ENCODE results near the gene SPATA4. TPM values are rescaled to one million over a fixed set of nuclear protein-coding genes. Genes with fewer than 3 reads are reported as not detected.

The SPATA4 gene
- total RNA-seq, 2 experiments from 2014 or later = not detected

DNA sequence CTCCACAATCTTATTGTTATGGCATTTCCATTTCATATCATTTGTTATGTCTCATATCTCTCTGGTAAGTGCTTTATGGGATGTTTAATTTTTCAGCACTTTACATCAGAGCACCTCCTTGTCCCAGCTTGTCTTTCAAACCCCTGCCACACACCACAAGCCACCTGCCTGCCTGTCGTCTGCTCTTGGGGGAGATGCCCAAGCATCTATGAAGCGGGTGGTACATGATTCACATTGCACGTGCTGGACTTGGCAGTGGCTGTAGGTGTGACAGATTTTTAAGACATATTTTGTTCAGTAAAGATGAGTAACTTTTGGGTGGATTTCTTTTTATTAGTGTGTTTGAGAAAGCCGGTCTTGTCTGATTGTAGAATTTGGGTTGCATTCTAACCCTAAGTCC is 14.2 kb upstream of the SPATA4 start:
- ATAC-seq (no peak), DNase-seq (no peak)
- H3K27me3 Mint-ChIP-seq = peaks cover 40% of the 10 kb centered on the region
- POLR2A ChIA-PET = interaction anchor here (0.6 kb wide), 1 partner anchor 30 kb away, joined by 4 read pairs; no protein-coding TSS in a partner anchor
- intact Hi-C loops (cut with micrococcal nuclease) = no loop called here
- CTCF ChIA-PET = no interaction called here
- no peaks in the 10 kb centered on the region for H3K4me1 Mint-ChIP-seq (ENCODE audit: low read depth)
- H3K27ac Mint-ChIP-seq = no peak overlapping the region
- H3K36me3 Mint-ChIP-seq (ENCODE audit: low read depth) = no peaks in the 10 kb centered on the region
- H3K4me3 Mint-ChIP-seq = no peak overlapping the region
- H3K9me3 Mint-ChIP-seq = no peaks in the 10 kb centered on the region
- no peak for TF ChIP-seq CTCF (IDR thresholded peaks at IDR 0.05)

- Mint-ChIP-seq H3K9me3 (no peaks in the 10 kb centered on the region), H3K36me3 (ENCODE audit: low read depth) (no peaks in the 10 kb centered on the region), H3K27me3 (peaks cover 42% of the 10 kb centered on the region), H3K27ac (no peak overlapping the region), H3K4me3 (no peak overlapping the region), H3K4me1 (ENCODE audit: low read depth) (no peaks in the 10 kb centered on the region)
- POLR2A ChIA-PET = no interaction called here
- no peak for DNase-seq
- no peak for ATAC-seq
- CTCF ChIA-PET = interaction anchor here (0.8 to 1.2 kb wide), 2 partner anchors 57 to 134 kb away, joined by 3 read pairs; no protein-coding TSS in a partner anchor
- no peak for TF ChIP-seq CTCF (IDR thresholded peaks at IDR 0.05)
- intact Hi-C loops (cut with micrococcal nuclease) = no loop called here
Measured at GRCh38 chr4:176207839-176208238, 12.5 kb upstream of the SPATA4 start.

GRCh38 chr4:176205299-176205698 is 9.9 kb upstream of the SPATA4 start:
- intact Hi-C loops (cut with micrococcal nuclease) = no loop called here
- ATAC-seq (no peak), DNase-seq (no peak)
- ChIA-PET POLR2A (no interaction called here), CTCF (no interaction called here)
- peaks cover 28% of the 10 kb centered on the region for H3K27me3 Mint-ChIP-seq
- no peaks in the 10 kb centered on the region for H3K36me3 Mint-ChIP-seq (ENCODE audit: low read depth)
- no peak overlapping the region for H3K4me3 Mint-ChIP-seq
- H3K4me1 Mint-ChIP-seq (ENCODE audit: low read depth) = no peaks in the 10 kb centered on the region
- H3K27ac Mint-ChIP-seq = no peak overlapping the region
- no peaks in the 10 kb centered on the region for H3K9me3 Mint-ChIP-seq
- no peak for TF ChIP-seq CTCF (IDR thresholded peaks at IDR 0.05)

DNA sequence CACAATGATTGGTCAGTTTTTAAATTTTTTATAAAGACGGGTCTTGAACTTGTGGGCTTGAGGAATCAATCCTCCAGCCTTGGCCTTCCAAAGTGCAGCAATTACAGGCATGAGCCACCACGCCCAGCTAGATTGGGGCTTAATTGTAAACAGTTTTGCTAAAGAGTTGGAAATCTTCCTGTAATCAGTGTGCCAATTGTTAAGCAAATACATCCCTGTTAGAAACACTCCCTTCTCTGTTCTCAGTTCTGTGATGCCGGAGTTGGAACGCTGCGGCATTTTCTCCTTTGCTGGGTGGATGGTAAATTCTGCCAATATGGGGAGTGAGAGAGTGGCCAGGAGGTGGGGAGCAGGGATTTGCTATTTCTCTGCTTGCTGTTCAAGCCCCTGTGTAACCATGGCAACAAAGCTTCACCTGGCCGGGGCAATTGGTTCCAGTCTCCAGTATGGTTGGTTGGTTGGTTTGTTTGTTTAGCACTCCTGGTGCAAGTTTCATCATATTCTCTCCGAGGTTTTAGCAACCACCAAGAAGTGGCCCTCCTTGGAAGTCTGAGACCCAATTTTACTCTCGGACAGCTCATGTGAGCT is 3.0 kb upstream of the SPATA4 start:
- POLR2A ChIA-PET = no interaction called here
- no peak overlapping the region for H3K27ac Mint-ChIP-seq

More for the DNA sequence above, 3.0 kb upstream of the SPATA4 start:
- no peaks in the 10 kb centered on the region for H3K9me3 Mint-ChIP-seq
- no peak overlapping the region for H3K4me3 Mint-ChIP-seq
- CTCF ChIA-PET = no interaction called here
- peaks cover 12% of the 10 kb centered on the region for H3K27me3 Mint-ChIP-seq
- no peak for TF ChIP-seq CTCF (IDR thresholded peaks at IDR 0.05)
- intact Hi-C loops (cut with micrococcal nuclease) = loop anchor here (5.0 kb wide), 1 partner anchor 119 kb away; the partner anchor contains the start of gene SPCS3
- DNase-seq (no peak), ATAC-seq (no peak)
- peaks cover 3% of the 10 kb centered on the region for H3K36me3 Mint-ChIP-seq (ENCODE audit: low read depth)
- peaks cover 25% of the 10 kb centered on the region for H3K4me1 Mint-ChIP-seq (ENCODE audit: low read depth)
